Thyroid gland (tissue), 4 donors: Measurements from ENCODE around the gene UBE2E2.

Source experiments
- POLR2A ChIP-seq, 2 donors: fragments of 450-650 bp; IDR thresholded peaks; one replicate each; pipeline ENCODE4 v1.6.1; 2017; ENCODE audit warnings: antibody characterized with exemption in 2 of 2, mild to moderate bottlenecking in 2 of 2, moderate library complexity in 1 of 2
- TF ChIP-seq, protein P1 (sequence below), 6 experiments: fragments of 200-600 bp in 3 of 6; fragments of 450-650 bp in 3 of 6; sonication (generic) in 3 of 6; IDR thresholded peaks; one replicate each; pipeline ENCODE4 v1.5.1; 2016 to 2019; ENCODE audit warnings: antibody characterized with exemption in 6 of 6, mild to moderate bottlenecking in 2 of 6, inconsistent platforms in 1 of 6, moderate library complexity in 1 of 6

DNA sequence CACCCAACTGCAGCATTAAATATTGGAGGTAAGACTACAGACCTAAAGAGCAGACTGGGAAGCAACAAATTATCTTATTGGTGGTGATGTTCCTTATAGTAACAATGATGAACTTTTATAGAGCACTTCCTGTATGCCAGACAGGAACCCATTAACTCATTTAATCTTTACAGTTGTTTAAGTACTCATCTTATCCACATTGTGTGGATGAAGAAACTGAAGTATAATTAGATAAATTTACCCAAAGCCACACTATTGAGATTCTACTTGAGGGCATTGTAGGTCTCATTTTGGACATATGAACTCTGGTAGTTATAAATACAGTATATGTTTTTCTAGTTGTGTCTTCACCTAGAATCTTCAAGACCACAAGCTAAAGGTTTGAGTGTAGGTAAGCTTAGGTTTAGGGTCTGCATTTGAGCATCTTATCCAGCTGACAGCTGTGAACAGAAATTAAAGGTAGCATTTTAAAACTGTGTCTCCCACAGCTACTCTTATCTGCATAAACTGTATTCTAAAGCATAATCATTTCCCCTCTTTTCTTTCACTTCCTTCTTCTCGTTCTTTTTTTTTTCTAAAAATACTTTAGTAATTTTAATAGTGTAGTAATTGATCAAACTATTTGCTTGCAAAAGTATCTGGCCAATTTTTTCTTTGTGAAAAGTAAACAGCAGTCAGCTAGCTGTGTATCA is 138.2 kb downstream of the UBE2E2 start:
- TF ChIP-seq, protein P1, sequence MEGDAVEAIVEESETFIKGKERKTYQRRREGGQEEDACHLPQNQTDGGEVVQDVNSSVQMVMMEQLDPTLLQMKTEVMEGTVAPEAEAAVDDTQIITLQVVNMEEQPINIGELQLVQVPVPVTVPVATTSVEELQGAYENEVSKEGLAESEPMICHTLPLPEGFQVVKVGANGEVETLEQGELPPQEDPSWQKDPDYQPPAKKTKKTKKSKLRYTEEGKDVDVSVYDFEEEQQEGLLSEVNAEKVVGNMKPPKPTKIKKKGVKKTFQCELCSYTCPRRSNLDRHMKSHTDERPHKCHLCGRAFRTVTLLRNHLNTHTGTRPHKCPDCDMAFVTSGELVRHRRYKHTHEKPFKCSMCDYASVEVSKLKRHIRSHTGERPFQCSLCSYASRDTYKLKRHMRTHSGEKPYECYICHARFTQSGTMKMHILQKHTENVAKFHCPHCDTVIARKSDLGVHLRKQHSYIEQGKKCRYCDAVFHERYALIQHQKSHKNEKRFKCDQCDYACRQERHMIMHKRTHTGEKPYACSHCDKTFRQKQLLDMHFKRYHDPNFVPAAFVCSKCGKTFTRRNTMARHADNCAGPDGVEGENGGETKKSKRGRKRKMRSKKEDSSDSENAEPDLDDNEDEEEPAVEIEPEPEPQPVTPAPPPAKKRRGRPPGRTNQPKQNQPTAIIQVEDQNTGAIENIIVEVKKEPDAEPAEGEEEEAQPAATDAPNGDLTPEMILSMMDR (IDR thresholded peaks at IDR 0.05) = no peak
- TF ChIP-seq POLR2A (IDR thresholded peaks at IDR 0.05) = no peak
